Activated CD8-positive, alpha-beta memory T cell treated with anti-CD3 and anti-CD28 coated beads, Interleukin-2, amount 50 U/mL, for 48 hours (primary cell): Measurements from ENCODE around the gene NCS1.
"Not testable (repeated sequence)": the region's sequence is repeated elsewhere in the genome, so short reads cannot be mapped to it uniquely, and the experiment has no call there.

Experiments
- DNase-seq: peaks from one replicate; pipeline ENCODE4 v3.0.0-alpha.2; 2020

NCS1 gene

DNA sequence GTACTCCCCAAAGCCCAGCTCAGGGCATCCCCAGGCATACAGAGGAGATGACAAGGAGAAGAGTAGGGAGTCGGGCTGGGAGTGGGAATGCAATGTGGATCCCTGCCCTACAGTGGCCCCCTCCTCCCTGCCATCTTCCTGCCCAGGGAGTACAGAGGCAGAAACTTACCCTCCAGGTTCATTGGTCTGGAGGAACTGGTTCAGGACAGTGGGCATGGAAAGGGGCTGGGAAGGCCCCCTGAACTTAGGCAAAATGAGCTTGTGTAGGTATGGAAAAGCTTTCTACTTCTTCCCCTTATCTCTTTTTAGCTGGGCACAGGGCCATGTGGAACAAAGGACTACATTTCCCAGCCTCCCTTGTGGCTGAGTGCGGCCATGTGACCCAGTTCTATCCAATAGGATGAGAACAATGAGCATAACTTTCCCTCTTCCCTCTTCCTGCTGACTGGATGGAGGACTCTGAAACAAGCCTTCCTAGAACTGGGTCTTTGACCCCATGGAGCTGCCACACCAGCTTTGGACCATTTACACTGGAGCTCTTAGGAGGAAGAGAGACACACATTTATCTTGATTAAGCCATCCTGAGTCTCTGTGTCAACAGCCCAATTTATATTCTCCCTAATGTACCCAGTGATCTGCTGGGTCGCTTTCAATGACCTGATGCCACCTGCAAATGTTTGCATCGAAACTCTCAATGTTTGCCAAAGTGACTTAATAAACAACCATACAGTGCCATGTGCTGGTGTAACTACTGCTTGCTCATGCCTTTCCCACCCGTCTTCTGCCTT lies 68.4 kb downstream of the NCS1 start:
- no peak for DNase-seq

DNA sequence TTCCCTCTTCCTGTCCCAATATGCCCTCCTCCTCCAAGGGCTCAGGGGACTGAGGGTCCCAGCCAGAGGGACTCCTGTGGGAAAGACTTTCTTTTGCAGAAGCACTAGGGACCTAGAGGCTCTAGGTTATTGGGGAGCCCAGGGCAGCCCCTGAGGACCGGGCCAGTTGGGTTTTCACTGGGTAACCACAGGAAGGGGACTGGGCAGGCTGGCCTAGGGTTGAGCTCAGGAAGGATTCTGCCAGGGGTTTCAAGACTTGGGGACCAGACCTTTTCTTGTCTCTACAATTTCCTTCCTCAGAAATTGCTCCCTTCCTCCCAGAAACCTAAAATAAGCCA lies 69.0 kb downstream of the NCS1 start:
- no peak for DNase-seq

DNA sequence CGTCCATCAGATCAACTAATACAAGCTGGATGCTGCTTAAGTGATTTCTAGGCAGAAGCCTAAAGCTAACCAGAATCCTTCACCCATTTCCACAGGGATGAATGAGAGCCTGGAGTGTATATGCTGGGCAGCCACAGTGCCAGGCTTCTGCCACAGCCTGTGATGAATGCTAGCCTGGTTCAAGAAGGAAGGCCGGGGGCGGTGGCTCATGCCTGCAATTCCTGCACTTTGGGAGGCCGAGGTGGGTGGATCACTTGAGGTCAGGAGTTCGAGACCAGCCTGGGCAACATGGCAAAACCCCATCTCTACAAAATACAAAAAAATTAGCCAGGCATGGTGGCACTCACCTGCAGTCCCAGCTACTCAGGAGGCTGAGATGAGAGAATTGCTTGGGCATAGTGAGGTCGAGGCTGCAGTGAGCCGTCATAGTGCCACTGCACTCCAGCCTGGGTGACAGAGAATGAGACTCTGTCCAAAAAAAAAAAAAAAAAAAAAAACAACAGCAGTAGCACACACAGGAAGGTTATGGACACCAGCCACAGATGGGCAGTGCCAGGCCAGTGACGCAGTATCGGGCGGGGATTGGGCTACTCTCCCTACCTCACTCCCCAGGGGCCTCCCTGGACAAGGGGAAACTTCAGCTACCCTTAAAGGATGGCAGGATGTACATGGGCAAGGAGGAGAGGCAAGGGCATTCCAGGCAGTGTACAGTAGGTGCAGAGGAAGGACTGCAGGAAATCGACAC lies 70.2 kb downstream of the NCS1 start:
- no peak for DNase-seq

DNA sequence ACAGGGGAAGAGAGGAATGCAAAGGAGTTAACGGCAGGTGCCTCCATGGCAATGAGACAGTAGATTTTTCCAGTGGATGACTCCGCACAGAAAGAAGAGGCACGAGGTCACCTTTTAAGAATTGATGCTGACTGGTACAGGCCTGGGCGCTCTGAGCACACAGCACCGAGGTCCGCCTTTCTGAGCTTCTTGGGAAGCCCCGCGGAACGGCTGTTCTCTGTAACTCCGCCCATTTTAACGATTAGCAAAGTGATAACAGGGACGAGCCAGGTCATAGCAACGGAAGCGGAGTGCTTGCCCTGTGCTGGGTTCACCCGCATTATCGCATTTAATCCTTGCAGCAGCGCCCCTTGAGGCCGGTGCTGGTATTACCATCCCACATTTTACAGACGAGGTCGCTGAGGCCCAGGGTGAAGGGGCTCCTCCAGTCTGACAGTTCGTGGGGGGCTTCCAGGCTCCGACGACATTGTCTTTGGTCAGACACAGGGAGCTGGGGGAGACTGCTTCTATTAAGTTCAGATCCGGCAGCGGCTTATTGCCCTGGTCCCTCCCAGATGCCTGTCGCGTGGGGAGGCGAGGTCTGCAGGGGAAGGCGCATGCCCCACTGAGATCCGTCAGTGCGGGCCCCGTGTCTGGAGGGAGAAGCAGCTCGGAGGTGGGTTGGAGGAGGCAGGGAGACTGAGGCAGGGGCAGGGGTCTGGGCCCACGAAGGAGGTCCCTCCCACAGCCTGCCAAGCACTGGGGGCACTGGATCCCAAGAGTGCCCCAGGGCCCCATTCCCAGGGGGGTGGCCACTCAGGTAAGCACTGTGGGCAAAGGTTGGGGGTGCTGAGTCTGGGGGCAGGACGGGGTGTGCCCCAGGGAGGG lies 71.0 kb downstream of the NCS1 start:
- DNase-seq: peak; percentile 97

DNA sequence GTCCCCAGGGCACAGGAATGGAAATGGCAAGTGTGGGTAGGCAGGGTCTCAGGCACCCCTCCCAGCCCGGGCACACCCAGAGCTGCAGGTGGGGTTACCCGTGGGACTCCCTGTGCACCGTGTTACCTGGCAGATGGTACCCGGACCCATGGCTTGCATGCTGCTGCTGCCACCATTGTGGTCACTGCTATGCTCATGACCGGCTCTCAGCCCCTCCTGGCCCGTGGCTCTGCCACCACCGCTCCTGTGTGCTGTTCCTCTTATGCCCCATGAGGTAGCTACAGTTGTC lies 71.6 kb downstream of the NCS1 start:
- DNase-seq: no peak

DNA sequence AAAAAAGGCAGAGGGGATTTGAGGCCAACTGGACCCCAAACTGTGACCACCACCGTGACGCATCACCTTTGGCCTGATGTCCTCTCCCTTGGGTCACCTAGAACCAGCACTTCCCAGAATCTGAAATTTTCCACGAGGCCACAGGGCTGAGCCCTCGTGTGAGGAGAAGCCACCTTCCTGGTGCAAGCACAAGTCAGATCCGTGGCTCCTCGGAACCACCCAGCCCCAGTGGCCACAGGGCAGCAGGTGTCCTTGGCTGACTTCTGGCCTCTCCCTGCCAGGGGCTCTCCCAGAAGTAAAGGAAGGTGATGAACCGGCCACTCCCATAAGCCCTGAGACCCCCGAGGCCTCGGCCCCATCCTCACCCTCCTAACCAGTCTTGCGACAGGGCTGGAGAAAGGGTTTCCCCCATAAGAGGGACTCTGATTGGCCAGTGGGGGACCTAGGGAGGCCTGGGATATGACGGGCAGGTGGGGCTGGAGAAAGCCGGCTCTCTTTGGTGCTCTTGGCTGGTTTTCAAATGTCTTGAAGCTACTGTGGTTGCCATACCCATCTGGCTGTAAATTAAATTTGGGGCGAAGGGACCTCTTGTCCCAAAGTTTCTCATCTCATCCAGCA lies 72.5 kb downstream of the NCS1 start:
- no peak for DNase-seq

DNA sequence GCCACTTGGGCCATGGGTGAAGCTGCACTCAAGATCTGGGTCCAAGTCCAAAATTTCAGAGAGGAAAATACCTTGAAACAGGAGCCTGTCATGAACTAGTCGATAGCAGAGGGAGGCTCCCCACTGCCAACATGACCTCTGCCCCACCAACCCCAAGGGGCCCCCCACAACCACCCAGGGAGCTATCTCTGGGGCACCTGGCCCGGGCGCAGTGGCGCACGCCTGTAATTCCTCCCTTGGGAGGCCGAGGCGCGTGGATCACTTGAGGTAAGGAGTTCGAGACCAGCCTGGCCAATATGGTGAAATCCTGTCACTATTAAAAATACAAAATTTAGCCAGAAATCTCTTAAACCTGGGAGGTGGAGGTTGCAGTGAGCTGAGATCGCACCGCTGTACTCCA lies 73.3 kb downstream of the NCS1 start:
- DNase-seq: no peak

DNA sequence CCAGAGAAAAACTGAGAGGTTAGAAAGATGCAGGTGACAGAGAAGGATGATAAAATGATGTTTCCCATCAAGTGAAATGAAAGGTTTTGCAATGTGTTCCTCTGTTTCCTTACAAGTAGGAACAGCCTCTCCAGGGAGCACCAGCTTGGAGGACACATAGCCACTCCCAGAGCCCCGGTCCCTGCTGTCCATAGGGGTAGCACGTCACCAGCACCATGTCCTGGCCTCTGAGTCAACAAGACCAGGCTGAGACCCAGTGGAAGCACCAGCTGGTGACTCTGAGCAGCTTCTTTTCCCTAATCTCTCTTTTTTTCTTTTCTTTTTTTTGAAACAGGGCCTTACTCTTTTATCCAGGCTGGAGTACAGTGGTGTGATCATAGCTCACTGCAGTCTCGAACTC lies 73.9 kb downstream of the NCS1 start:
- DNase-seq: no peak

DNA sequence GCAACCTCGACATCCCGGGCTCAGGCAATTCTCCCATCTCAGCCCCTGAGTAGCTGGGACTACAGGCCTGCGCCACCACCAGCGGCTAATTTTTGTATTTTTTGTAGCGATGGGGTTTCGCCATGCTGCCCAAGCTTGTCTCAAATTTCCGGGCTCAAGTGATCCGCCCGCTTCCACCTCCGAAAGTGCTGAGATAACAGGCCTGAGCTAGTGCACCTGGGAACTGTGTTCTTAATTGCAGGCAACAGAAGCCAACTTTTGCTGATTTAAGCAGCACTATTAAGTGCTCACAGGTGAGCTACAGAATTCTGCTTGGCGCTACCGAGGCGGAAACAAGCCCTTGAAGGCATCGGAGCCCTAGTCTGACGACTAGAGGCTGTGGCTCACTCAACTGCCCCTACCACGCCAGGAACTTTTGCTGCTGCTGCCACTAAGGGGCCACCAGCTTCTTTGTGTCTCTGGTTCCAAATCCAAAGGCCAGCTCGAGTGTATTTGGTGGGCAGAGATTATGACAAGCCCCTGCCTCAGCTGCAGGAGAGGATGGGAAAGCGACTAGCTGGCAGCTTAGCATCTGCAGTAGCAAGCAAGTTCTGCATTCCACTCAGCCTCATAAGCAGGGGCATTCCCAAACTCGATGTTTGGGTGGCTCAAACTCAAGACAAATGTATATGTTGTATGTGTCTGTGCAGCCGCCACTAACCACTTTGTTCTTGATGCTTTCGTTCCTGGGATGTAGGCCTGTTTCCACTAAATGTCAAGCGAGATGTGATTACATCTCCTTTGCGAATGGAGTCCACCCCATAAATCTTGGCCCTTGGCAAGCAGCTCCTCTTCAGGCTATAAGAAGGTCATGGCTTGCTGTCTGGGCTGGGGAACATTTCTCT lies 82.8 kb downstream of the NCS1 start:
- DNase-seq: no peak

DNA sequence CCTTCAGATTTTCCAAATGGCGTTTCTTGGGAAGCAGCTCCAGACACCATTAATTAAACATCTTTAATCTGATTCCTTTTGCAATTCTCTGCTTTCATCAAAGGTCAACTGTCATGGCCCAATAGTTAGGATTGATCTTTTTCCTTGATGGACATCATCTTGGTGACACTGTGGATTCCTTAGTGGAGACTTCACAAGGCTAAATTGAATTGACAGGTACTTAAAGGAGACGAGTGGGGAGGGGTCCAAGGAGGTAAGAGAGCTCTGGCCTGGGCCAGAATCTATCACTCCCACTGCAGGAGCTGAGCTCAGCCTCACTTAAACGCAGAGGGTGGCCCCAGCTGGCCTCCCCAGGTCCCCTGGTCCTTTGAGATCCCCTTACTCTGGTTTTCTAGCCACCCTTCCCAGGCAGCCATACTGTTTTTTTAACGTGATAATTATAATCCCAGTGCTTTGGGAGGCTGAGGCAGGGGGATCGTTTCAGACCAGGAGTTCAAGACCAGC lies 83.5 kb downstream of the NCS1 start:
- DNase-seq: no peak

DNA sequence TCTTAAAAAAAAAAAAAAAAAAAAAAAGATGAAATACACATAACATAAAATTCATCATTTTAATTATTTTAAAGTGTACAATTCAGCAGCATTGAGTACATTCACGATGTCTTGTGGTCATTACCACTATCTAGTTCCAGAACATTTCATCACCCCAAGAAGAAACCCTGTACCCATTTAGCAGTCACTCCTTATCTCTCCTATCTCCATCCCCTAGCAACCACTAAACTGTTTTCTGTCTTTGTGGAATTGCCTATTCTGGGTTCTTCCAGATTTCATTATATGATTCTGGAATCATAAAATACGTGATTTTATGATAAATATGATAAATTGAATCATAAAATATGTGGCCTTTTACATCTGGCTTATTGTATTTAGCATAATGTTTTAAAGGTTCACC lies 84.4 kb downstream of the NCS1 start:
- DNase-seq: no peak

DNA sequence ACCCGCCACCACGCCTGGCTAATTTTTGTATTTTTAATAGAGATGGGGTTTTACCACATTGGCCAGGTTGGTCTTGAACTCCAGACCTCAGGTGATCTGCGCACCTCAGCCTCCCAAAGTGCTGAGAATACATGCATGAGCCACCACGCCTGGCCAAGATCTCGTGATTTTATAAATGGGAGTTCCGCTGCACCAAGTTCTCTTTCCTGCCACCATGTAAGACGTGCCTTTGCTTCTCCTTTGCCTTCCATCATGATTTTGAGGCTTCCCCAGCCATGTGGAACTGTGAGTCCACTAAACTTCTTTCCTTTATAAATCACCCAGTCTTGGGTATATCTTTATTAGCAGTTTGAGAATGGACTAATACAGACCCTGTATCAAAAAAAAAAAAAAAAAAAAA lies 85.9 kb downstream of the NCS1 start:
- not testable (repeated sequence) for DNase-seq

DNA sequence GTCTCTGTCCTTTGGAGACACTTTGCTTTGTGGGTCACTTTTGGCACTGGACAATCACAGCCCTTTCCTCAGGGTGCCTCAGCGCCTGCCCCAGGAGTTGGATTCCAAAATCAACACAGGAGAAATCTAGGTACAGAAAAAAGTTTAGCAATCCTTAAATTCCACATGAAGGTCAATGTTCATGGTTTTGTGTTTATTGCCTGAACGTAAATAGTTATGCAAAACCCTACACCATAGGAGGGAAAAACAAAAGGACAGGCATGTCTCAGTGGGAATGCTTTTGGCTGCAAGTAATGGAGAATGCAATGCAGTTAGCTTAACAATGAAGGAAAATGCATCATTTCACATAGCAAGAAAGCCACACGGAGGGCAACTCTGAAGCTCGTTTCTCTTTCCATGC lies 86.8 kb downstream of the NCS1 start:
- peak; percentile 8 for DNase-seq

DNA sequence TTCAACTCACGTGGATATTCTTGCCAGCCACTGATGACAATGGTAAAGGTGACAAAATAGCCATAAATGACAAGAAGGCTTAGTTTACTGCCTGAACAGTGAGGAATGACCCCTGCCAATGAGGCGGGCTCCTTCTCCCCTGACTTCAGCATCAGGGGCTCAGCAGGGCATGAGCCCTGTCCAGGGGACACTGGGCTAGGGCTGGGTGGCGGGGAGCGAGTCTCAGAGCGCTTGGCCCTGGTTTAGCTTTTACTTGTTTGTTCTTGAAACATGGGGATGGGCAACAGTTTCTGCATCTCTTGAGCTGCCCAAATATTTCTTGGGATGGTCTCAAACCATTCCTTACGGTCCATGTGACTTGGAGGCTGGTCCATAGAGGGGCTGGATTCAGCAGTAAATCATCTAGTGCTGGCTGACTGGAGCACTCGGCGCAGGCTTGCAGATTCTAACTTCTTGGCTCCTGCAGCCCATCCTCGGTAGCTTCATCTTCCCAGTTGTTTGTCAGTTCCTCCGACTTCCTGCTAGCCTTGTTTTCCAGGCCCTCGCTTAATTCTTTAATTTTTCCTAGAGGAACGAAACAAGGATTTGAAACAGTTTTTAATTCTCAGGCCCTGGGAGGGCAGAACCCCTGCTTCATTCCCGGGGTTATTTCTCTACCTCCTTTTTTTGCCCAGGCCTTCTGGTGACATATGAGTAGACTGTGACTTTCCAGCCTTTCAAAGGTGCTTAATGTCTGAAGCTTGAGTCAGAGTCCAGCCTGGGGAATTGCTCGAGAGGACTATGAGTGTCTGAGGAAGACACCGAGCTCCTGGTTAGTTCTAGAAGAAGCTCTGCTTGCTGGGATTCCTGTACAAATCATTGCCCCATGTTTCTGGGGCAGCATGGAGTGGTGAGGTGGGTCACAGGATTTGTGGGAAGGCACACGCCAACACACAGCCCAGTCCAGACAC lies 88.9 kb downstream of the NCS1 start:
- no peak for DNase-seq

DNA sequence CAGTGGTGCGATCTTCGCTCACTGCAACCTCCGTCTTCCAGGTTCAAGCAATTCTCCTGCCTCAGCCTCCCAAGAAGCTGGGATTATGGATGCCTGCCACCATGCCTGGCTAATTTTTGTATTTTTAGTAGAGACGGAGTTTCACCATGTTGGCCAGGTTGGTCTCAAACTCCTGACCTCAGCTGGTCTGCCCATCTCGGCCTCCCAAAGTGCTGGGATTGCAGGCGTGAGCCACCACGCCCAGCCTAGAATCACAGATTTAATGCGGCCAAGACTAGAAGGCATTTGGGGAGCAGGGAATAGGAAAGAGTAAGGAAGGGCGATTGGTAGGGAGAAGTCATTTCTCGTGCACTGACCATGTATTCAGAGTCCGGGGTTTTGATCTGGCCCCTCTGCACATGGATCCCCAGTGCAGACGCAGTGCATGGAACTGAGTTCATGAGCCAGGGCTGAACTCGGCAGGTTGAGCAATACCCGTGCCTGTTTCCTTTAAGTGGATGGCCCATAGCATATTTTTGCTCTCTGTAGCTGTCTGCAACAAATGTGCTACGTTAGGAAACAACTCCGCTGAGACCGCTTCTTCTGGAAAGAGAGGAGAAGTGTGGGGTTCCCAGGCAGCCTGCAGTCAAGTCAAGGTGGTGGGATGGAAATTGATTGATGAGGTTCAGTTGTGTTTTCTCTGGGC lies 90.0 kb downstream of the NCS1 start:
- no peak for DNase-seq

DNA sequence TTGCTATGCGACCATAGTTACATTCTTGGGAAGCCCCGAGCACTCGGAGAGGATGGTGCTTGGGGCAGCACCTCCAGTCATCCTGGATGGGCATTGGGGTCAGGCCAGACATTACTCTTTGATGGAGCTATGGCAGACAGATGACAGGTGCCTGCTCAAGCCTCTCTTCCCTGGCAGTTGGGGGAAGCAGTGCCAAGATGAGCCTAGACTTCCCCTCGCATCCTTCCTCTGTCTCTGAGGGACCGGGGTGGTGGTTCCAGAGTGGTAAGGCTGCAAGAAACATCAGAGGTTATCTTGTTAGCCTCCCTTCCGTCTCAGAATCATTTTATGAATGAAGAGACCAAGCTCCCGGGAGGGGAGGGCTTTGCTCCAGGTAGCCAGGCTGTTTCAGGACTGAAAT lies 90.6 kb downstream of the NCS1 start:
- no peak for DNase-seq

DNA sequence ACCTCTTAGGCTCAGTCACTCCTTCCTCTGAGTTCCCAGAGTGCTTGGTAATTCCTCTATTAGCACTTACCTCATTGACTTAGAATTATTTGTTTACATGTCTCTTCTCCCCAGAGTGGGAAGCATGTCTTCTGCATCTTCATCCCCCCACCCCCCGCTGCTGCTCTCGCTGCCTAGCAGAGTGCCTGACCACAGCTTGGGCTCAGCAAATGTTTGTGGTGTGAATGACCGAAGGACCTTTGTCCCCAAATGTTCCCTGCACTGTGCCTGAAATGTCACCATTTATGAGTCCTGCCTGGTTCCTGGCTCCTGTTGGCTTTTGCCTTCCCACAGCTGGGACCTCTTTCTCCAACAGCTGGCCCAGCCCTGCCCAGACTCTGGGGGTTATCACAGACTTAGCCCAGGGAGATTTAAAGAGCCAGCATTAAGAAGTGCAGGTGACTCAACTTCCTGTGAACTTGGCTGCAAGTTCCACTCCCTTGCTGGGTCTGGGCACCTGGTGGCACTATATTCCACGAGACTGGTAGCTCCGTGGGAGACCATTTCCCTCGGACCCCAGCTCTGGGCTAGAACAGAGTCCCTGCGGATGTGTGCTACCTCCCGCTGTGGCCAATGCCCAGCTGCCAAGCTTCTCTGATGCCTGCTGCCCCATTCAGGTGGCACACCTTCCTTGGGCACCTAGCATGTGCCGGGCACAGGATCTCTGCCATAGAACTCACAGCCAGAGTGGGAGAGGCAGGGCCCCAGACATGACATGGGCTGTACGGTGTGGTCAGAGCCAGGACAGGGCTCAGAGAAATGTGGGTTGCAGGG lies 91.6 kb downstream of the NCS1 start:
- DNase-seq: no peak

DNA sequence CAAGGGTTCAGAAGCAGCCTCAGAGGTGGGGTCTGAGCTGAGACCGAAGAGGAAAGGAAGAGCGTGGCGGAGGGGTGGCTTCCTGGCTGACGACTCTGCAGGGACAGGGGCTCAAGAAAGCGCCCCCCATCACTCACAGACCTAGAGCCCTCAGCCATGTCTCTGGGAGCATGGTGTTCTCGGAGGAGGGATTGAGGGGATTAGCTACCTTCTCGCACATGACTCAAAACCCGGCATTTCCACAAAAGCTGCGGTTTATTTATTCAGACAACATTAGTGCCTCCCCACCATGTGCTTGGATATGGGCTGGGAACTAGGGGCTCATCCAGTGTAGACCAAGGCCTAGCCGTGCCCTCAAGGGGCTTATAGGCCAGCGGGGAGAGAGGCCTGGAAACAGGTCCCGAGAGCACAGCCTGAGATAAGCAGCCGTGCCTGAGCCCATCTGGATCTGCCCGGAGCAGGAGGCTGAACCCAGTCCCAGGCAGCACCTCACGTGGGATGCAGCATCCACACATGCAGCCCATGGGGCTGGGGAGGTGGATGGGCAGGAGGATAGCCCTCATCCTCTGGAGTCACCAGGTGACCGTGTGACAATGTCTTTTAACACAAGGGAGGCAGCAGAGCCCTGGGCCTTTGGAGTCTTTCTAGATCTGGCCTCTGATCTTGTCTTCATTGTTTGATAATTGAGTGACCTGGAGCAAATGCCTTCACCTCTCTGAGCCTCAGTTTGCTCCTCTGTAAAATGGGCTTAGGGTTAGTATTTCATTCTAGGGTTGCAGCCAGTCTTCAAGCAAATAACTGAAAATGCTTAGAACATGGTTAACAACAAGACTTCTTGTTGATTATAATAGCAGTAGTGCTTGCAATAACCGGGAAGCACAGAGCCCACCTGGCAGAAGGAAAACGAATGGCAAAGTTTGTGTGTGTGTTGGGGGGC lies 92.5 kb downstream of the NCS1 start:
- DNase-seq: no peak
